GM10248 (cell line): ENCODE measurements around the gene SYTL1.

Experiments used
- CTCF ChIA-PET: fragments of 300-600 bp; sonication (Branson Sonifier 250); formaldehyde crosslinking; extraction: SDS; loops from one replicate; lab custom pipeline; 2021; ENCODE audit warnings: antibody characterized with exemption; lab: Yijun Ruan, JAX
- POLR2A ChIA-PET: fragments of 350-650 bp; sonication (Branson Sonifier 250); formaldehyde crosslinking; extraction: SDS; loops from one replicate; lab custom pipeline; 2020; ENCODE audit warnings: antibody characterized with exemption; lab: Yijun Ruan, JAX
- DNase-seq: peaks from one replicate; pipeline ENCODE4 v3.0.0; 2012; ENCODE audit errors: extremely low spot score
- CTCF ChIP-seq: IDR thresholded peaks from 2 replicates; pipeline ENCODE4 v1.5.1; 2012; ENCODE audit warnings: mild to moderate bottlenecking, low read depth; ENCODE audit errors: extremely low read depth, missing control alignments, control extremely low read depth

Gene SYTL1

DNA sequence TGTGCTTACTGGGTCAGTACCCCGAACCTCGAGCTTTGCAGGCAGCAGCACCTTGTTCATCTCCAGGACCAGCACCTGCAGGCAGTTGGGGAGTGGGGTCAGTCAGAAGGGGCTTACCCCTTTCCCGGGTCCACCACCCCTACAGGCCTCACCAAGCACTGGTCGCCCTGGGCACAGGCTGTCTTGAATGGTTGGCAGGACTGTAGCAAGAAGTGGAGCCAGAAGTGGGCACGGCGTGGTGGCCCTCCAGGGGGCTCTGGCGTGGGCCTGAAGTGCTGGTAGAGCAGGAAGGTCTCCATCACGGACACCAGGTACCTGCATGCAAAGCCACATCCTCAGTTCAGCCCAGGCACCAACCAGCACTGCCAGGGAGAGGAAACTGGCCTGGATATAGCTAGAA, 19.7 kb downstream of the SYTL1 start:
- CTCF ChIA-PET: interaction anchor here (1.1 to 2.2 kb wide), 7 partner anchors 11 to 245 kb away, joined by 3 to 16 read pairs (median 6); no protein-coding TSS in a partner anchor
- TF ChIP-seq CTCF: no peak
- POLR2A ChIA-PET: no interaction called here
- no peak for DNase-seq

DNA sequence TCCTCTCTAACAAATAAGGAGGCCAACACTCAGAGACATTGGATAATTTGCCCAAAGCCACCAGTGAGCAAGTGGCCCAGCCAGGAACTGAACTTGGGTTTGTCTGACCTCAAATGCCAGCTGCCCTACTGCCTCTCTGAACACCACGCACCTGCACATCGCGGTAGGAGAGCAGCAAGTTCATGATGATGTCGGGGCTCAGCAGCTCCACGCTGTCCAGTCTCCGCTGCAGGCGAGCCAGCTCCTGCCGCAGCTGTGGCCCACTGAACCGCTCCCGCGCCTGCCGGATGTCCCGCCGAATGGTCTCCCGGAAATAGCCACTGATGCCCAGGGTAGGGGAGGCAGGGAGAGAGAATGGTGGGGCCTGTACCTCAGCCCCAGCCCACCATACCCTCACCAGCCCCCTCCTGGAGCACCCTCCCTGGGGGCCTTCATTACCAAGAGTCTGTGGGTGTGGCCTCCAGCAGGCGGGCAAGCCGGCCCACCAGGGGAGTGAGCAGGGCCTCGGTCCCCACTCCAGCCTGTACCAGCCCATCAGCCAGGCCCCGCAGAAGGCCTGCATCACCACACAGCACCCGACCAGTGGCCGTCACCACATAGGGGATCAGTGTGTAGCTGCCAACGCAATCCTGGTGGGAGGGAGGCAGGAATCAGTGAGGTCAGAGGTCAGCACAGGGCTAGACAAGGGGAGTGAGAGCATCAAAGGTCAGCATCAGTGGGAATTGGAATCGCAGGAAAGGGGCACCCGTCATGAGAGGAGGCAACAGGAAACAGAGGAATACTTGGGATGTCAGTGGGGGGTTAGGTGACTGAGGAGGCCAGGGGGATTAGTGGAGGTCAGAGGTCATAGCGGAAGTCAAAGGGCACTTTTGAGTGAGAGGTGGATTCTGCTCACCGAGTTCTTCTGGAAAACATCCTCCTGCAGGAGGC, 22.2 kb downstream of the SYTL1 start:
- ChIA-PET CTCF (interaction anchor here (0.9 to 3.3 kb wide), 4 partner anchors 19 to 68 kb away, joined by 4 to 17 read pairs (median 6); no protein-coding TSS in a partner anchor), POLR2A (no interaction called here)
- DNase-seq: no peak
- no peak for TF ChIP-seq CTCF

DNA sequence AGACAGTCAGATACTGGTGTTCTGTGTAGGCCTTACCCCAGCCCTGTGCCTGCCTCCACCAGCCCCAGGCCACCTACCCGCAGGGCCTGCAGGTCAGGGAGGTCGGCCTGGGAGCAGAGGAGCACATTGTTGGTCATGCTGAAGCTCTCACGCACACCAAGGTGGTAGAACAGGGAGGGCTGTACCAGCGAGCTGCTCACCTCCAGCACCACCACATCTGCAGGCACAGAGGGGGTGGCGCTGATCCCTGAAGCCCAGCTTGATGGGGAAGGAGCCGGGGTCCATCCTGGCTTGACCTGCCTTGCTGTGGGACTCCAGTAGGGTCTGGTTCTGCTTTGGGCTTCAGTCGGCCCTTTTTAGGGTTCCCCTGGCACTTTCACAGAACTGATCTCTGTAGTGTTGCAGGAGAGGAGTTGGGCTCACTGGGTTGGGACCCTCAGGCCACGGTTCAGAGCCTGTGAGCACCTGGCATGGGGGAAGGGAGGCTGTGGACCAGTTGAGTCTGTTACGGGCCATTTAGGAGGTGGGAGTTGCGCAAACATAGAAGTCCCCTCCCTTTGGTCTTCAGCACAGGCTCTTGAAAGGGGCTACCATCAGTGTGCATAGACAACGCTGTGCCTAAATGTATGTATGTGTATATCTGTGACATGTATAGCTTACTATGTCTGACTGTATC, 23.0 kb downstream of the SYTL1 start:
- no peak for TF ChIP-seq CTCF
- CTCF ChIA-PET: interaction anchor here (1.0 to 8.2 kb wide), 12 partner anchors 8 to 320 kb away, joined by 3 to 71 read pairs (median 11); no protein-coding TSS in a partner anchor
- POLR2A ChIA-PET: no interaction called here
- DNase-seq: no peak

DNA sequence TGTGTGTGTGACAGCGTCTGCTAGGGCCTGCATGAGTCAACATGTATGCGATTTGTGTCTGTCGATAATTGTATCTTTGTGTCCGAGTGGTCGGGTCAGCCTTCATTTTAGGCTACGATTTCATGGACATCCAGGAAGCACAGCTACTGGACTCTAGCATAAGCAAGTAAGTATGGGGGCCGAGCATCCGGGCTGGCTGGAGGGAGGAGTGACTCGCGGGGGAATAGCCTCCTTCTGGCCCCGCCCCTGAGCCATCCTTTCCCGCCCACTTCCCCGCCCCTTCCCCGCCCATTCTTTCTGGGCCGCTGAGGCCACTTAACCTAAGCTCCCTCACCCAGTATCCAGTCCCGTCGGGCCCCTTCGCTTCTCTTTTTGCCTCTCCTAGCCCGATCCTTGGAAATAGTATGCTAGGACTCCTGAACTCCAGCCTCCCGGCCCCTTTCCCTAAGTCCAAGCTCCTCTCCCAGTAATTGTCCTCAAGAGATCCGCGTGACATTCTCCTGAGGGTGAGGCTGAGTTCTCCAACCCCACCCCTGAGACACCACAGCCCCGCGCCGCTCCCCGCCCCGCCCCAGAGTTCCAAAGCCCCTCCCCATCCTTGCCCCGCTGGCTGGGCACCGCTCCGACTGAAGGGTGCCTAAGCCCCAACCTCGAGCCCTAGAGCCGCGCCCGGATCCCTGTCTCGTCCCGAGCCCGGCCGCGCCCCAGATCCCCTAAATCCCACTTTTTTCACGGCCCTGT, 23.7 kb downstream of the SYTL1 start:
- POLR2A ChIA-PET: interaction anchor here (0.7 kb wide), 2 partner anchors 40 to 379 kb away, joined by 6 read pairs; no protein-coding TSS in a partner anchor
- no peak for TF ChIP-seq CTCF
- peak; percentile 94 for DNase-seq
- CTCF ChIA-PET: interaction anchor here (1.0 to 8.2 kb wide), 18 partner anchors 8 to 321 kb away, joined by 3 to 71 read pairs (median 6); partner anchors contain the start of genes CD164L2, FCN3 and GPR3

GRCh38 chr1:27366113-27366410, 24.2 kb downstream of the SYTL1 start:
- no peak for TF ChIP-seq CTCF
- peak; percentile 62 for DNase-seq
- ChIA-PET POLR2A (interaction anchor here (0.7 kb wide), 2 partner anchors 40 to 380 kb away, joined by 6 read pairs; no protein-coding TSS in a partner anchor), CTCF (interaction anchor here (1.0 to 8.2 kb wide), 18 partner anchors 8 to 321 kb away, joined by 3 to 71 read pairs (median 6); partner anchors contain the start of genes CD164L2, FCN3 and GPR3)
